HEK293 (cell line): ENCODE measurements around the gene ZSCAN22.

Source experiments
- CTCF ChIP-seq: fragments of 450-650 bp; formaldehyde crosslinking; IDR thresholded peaks from 2 replicates; pipeline ENCODE4 v1.5.1; 2016; ENCODE audit warnings: missing biosample characterization, missing genetic modification characterization
- KLF9 ChIP-seq: fragments of 450-650 bp; formaldehyde crosslinking; IDR thresholded peaks from 2 replicates; pipeline ENCODE4 v1.5.1; 2016; ENCODE audit warnings: missing biosample characterization, missing genetic modification characterization, low read depth
- SP2 ChIP-seq: fragments of 450-650 bp; formaldehyde crosslinking; IDR thresholded peaks from 2 replicates; pipeline ENCODE4 v1.5.1; 2016; ENCODE audit warnings: missing biosample characterization, missing genetic modification characterization
- ZBTB8A ChIP-seq: fragments of 450-650 bp; formaldehyde crosslinking; IDR thresholded peaks from 2 replicates; pipeline ENCODE4 v1.5.1; 2016; ENCODE audit warnings: missing biosample characterization, missing genetic modification characterization
- ZNF248 ChIP-seq: fragments of 450-650 bp; formaldehyde crosslinking; IDR thresholded peaks from 2 replicates; pipeline ENCODE4 v1.5.1; 2017; ENCODE audit warnings: missing biosample characterization, missing genetic modification characterization
- ZNF274 ChIP-seq, 2 experiments: fragments of 200-500 bp in 1 of 2; fragments of 450-650 bp in 1 of 2; sonication (Bioruptor generic) in 1 of 2; formaldehyde crosslinking in 1 of 2; IDR thresholded peaks; 2 replicates each; pipeline versions ENCODE4 v1.5.1 to v1.6.1; 2014 to 2016; ENCODE audit warnings: borderline replicate concordance in 1 of 2, inconsistent platforms in 1 of 2, low read length in 1 of 2, missing biosample characterization in 1 of 2, missing genetic modification characterization in 1 of 2
- ZNF549 ChIP-seq: fragments of 450-650 bp; IDR thresholded peaks from 2 replicates; pipeline ENCODE4 v1.5.1; 2018; ENCODE audit warnings: missing biosample characterization, missing genetic modification characterization, mild to moderate bottlenecking, inconsistent platforms, moderate library complexity
- ZSCAN16 ChIP-seq: fragments of 450-650 bp; formaldehyde crosslinking; IDR thresholded peaks from 2 replicates; pipeline ENCODE4 v1.5.1; 2016; ENCODE audit warnings: missing biosample characterization, missing genetic modification characterization
- TF ChIP-seq, protein P1 (sequence below): fragments of 450-650 bp; formaldehyde crosslinking; IDR thresholded peaks from 2 replicates; pipeline ENCODE4 v1.5.1; 2016; ENCODE audit warnings: missing biosample characterization, missing genetic modification characterization

DNA sequence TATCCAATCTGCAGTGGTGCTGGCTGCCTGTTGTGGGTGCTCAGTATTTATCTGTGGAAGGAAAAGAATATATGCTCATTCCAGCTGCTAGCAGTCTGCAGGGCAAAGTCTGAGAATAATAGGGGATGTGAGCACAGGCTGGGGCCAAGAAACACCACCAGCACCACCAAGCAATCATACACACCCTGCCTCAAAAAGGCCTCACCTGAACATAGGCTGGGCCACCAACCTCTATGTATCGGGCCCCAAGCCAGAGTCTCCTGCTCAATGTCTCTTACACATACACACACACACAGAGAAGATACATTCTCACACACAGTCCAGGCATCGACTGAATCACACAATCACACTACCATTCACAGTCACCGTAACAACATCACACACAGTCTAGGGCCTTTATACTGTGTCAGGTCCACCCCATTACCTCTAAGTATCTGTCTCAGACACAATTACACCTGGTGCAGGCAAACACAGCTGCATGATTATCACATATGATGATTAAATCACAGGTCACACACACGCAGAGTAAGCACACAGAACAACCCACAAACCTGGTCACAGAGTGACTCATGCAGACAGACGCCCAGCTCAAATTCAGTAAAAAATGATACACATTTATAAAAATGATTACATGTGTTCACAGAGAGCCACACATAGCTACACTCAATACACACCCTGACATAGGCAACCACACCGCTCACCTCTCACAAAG is 1.3 kb upstream of the ZSCAN22 start:
- TF ChIP-seq, protein P1, sequence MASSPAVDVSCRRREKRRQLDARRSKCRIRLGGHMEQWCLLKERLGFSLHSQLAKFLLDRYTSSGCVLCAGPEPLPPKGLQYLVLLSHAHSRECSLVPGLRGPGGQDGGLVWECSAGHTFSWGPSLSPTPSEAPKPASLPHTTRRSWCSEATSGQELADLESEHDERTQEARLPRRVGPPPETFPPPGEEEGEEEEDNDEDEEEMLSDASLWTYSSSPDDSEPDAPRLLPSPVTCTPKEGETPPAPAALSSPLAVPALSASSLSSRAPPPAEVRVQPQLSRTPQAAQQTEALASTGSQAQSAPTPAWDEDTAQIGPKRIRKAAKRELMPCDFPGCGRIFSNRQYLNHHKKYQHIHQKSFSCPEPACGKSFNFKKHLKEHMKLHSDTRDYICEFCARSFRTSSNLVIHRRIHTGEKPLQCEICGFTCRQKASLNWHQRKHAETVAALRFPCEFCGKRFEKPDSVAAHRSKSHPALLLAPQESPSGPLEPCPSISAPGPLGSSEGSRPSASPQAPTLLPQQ (tag by site-specific recombination), result no peak
- TF ChIP-seq CTCF (tag by site-specific recombination) (no peak), KLF9 (tag by site-specific recombination) (no peak), ZBTB8A (tag by site-specific recombination) (no peak), ZSCAN16 (tag by site-specific recombination) (no peak), ZNF274 (IDR thresholded peaks at IDR 0.05; ENCODE audit: low read length) (no peak), ZNF274 (tag by site-specific recombination; IDR thresholded peaks at IDR 0.05; ENCODE audit: borderline replicate concordance) (no peak), ZNF549 (tag by site-specific recombination) (no peak), SP2 (no peak), ZNF248 (no peak)
